ENCODE data around the gene FEM1C. TPM values are rescaled to one million over a fixed set of nuclear protein-coding genes. Genes with fewer than 3 reads are reported as not detected.

The FEM1C gene
- total and polyA plus RNA-seq, 10 of the 15 experiments (the other 5 are each of a cell fraction or from before 2014, with no cell fraction given) = 1.9 to 15.6 (median 8.0) TPM

DNA sequence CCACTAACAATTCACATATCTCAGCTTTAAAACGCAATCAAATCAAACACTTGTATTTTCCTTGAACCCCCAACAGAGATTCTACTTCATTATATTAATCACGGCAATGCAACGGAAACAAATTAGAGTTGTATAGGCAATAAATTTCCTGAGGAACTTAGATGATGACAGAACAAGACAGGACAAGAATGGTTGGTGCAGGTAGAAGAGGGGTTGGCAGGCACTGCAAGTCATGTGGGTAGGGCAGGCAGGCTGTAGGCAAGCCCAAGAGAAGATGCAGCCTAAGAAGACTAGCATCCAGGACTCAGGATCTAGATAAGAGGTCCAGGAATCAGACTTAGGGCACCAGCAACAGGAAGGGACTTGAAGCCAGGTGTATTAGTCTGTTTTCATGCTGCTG is 16.6 kb upstream of the FEM1C start:
- H3K27ac ChIP-seq (ENCODE audit: control insufficient read depth, insufficient read depth) = no peak overlapping the region
- no peaks in the 10 kb centered on the region for H3K79me2 ChIP-seq (ENCODE audit: control insufficient read depth, insufficient read depth, low read length)
- H3K9me3 ChIP-seq (replicated peaks; ENCODE audit: control insufficient read depth, insufficient read depth, low read length) = no peaks in the 10 kb centered on the region; the same call in 2 of the 3 replicates
- no peaks in the 10 kb centered on the region for H3K27me3 ChIP-seq (replicated peaks in 1 of 2; ENCODE audit: control insufficient read depth in 2 of 2, insufficient read depth in 2 of 2, low read length in 1 of 2)
- POLR2A ChIA-PET = interaction anchor here (2.0 kb wide), 1 partner anchor 7 kb away, joined by 5 read pairs; no protein-coding TSS in a partner anchor
- DNase-seq (ENCODE audit: low read depth, low spot score) = no peak
- H3K4me3 ChIP-seq = no peak overlapping the region
- H3K4me2 ChIP-seq (ENCODE audit: control insufficient read depth, insufficient read depth) = no peak overlapping the region
- H2AFZ ChIP-seq (ENCODE audit: control insufficient read depth, low read depth, low read length) = no peak overlapping the region
- no peaks in the 10 kb centered on the region for H3K36me3 ChIP-seq (ENCODE audit: control insufficient read depth in 2 of 2, insufficient read depth in 2 of 2, low read length in 1 of 2)
- RAD21 ChIA-PET (ENCODE audit: unreplicated experiment) = no interaction called here
- H4K20me1 ChIP-seq (ENCODE audit: control insufficient read depth, insufficient read depth) = no peaks in the 10 kb centered on the region
- TF ChIP-seq CHD2 (IDR thresholded peaks at IDR 0.05; ENCODE audit: borderline replicate concordance, low read depth, low read length) (no peak), GABPA (IDR thresholded peaks at IDR 0.05; ENCODE audit: low read depth) (no peak), WRNIP1 (IDR thresholded peaks at IDR 0.05; ENCODE audit: borderline replicate concordance, low read depth, low read length) (no peak)
- H3K9ac ChIP-seq (ENCODE audit: control insufficient read depth, insufficient read depth, low read length) = no peak overlapping the region
- no peaks in the 10 kb centered on the region for H3K4me1 ChIP-seq (ENCODE audit: control insufficient read depth, insufficient read depth, low read length)
- in situ Hi-C loops (cut with MboI) = no loop called here
- FAIRE-seq = no peak
- CTCF ChIA-PET = interaction anchor here (1.1 to 1.9 kb wide), 2 partner anchors 10 to 13 kb away, joined by 3 to 5 read pairs; no protein-coding TSS in a partner anchor
- intact Hi-C loops (cut with micrococcal nuclease; ENCODE audit: unreplicated experiment) = no loop called here
- SMC1A ChIA-PET (ENCODE audit: uncharacterized antibody, unreplicated experiment) = interaction anchor here (0.7 to 2.1 kb wide), 4 partner anchors 10 to 794 kb away, joined by 3 to 6 read pairs (median 5); partner anchors contain the start of gene FEM1C
- no TSS peak for BruUV-seq (replicated peaks)
- WGBS (ENCODE audit: insufficient coverage, insufficient replicate concordance, low lambda C conversion rate, missing lambda C conversion rate) = 94% methylated on average over 3 of the region's 3 CpGs
- no peak for ATAC-seq

DNA sequence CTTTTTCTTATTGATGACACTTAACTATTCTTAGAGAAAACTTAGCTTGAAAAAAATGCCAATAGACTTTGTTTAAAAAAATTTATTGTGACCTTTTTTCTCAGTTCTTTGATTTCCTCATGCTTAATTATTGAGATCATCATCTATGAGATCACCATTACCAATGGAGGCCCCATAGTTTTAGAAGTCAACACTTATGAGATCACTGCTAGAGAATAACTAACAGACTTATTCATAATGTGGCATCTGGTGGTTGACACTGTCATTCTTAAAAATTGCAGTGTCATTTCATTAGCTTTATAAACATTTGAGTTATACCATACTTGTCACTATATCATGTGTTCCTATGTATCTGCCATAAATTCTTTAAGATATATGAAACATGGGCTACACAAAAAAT is 14.9 kb upstream of the FEM1C start:
- FAIRE-seq = no peak
- Histone ChIP-seq H3K27me3 (replicated peaks in 1 of 2; ENCODE audit: control insufficient read depth in 2 of 2, insufficient read depth in 2 of 2, low read length in 1 of 2) (no peaks in the 10 kb centered on the region), H3K36me3 (ENCODE audit: control insufficient read depth in 2 of 2, insufficient read depth in 2 of 2, low read length in 1 of 2) (no peaks in the 10 kb centered on the region), H3K9ac (ENCODE audit: control insufficient read depth, insufficient read depth, low read length) (no peak overlapping the region), H3K4me1 (ENCODE audit: control insufficient read depth, insufficient read depth, low read length) (no peaks in the 10 kb centered on the region), H2AFZ (ENCODE audit: control insufficient read depth, low read depth, low read length) (no peak overlapping the region), H3K4me3 (no peak overlapping the region), H3K4me2 (ENCODE audit: control insufficient read depth, insufficient read depth) (no peak overlapping the region), H3K9me3 (replicated peaks; ENCODE audit: control insufficient read depth, insufficient read depth, low read length) (no peaks in the 10 kb centered on the region; the same call in 2 of the 3 replicates), H3K79me2 (ENCODE audit: control insufficient read depth, insufficient read depth, low read length) (no peaks in the 10 kb centered on the region), H3K27ac (ENCODE audit: control insufficient read depth, insufficient read depth) (no peak overlapping the region), H4K20me1 (ENCODE audit: control insufficient read depth, insufficient read depth) (no peaks in the 10 kb centered on the region)
- POLR2A ChIA-PET = interaction anchor here (0.7 to 2.0 kb wide), 3 partner anchors 9 to 463 kb away, joined by 3 to 5 read pairs (median 3); no protein-coding TSS in a partner anchor
- intact Hi-C loops (cut with micrococcal nuclease; ENCODE audit: unreplicated experiment) = no loop called here
- no peak for ATAC-seq
- in situ Hi-C loops (cut with MboI) = no loop called here
- DNase-seq (ENCODE audit: low read depth, low spot score) = no peak
- BruUV-seq (replicated peaks) = no TSS peak
- SMC1A ChIA-PET (ENCODE audit: uncharacterized antibody, unreplicated experiment) = interaction anchor here (0.7 to 2.1 kb wide), 7 partner anchors 8 to 100 kb away, joined by 3 to 5 read pairs (median 5); no protein-coding TSS in a partner anchor
- RAD21 ChIA-PET (ENCODE audit: unreplicated experiment) = interaction anchor here (1.0 kb wide), 1 partner anchor 9 kb away, joined by 4 read pairs; no protein-coding TSS in a partner anchor
- CTCF ChIA-PET = interaction anchor here (1.1 to 1.9 kb wide), 3 partner anchors 9 to 13 kb away, joined by 4 to 7 read pairs (median 5); no protein-coding TSS in a partner anchor
- TF ChIP-seq ZZZ3 (IDR thresholded peaks at IDR 0.05; ENCODE audit: control insufficient read depth, insufficient read length, low read depth) = no peak
- TF ChIP-seq, protein P1, sequence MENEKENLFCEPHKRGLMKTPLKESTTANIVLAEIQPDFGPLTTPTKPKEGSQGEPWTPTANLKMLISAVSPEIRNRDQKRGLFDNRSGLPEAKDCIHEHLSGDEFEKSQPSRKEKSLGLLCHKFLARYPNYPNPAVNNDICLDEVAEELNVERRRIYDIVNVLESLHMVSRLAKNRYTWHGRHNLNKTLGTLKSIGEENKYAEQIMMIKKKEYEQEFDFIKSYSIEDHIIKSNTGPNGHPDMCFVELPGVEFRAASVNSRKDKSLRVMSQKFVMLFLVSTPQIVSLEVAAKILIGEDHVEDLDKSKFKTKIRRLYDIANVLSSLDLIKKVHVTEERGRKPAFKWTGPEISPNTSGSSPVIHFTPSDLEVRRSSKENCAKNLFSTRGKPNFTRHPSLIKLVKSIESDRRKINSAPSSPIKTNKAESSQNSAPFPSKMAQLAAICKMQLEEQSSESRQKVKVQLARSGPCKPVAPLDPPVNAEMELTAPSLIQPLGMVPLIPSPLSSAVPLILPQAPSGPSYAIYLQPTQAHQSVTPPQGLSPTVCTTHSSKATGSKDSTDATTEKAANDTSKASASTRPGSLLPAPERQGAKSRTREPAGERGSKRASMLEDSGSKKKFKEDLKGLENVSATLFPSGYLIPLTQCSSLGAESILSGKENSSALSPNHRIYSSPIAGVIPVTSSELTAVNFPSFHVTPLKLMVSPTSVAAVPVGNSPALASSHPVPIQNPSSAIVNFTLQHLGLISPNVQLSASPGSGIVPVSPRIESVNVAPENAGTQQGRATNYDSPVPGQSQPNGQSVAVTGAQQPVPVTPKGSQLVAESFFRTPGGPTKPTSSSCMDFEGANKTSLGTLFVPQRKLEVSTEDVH (IDR thresholded peaks at IDR 0.05; ENCODE audit: low read depth, partially characterized antibody) = no peak
- no peak for TF ChIP-seq ELK1 (IDR thresholded peaks at IDR 0.05; ENCODE audit: low read depth, low read length)
- no peak for TF ChIP-seq SMAD5 (IDR thresholded peaks at IDR 0.05; ENCODE audit: low read depth)
- no peak for TF ChIP-seq DPF2 (IDR thresholded peaks at IDR 0.05)
- TF ChIP-seq POLR2A (IDR thresholded peaks at IDR 0.05; ENCODE audit: low read depth, low read length) = no peak
- no peak for TF ChIP-seq ZBTB4 (CRISPR knock-in tag; IDR thresholded peaks at IDR 0.05)
- no peak for TF ChIP-seq EED (IDR thresholded peaks at IDR 0.05; ENCODE audit: low read depth)

All from GM12878 (cell line).